H1 (cell line): ENCODE results near the gene UPF3A. TPM values are rescaled to one million over a fixed set of nuclear protein-coding genes. Genes with fewer than 3 reads are reported as not detected.

Experiments used
- GABPA ChIP-seq: IDR thresholded peaks from 2 replicates; pipeline ENCODE4 v1.6.1; 2011; ENCODE audit warnings: mild to moderate bottlenecking, low read length, moderate library complexity, borderline replicate concordance; ENCODE audit not compliant: insufficient read depth
- KDM5A ChIP-seq: fragments of 200-600 bp; IDR thresholded peaks from 2 replicates; pipeline ENCODE4 v1.7.1; 2012; ENCODE audit warnings: mild to moderate bottlenecking, low read length, inconsistent platforms, mixed read lengths
- MAFK ChIP-seq: IDR thresholded peaks from 2 replicates; pipeline ENCODE4 v1.6.1; 2012; ENCODE audit warnings: low read depth, mild to moderate bottlenecking, improper control_type of control experiment, low read length
- POU5F1 ChIP-seq: IDR thresholded peaks from 2 replicates; pipeline ENCODE4 v1.6.1; 2011; ENCODE audit warnings: low read depth, mild to moderate bottlenecking, low read length, moderate library complexity
- RAD21 ChIP-seq, 2 experiments: IDR thresholded peaks in 1 of 2; conservative IDR thresholded peaks in 1 of 2; 2 replicates each; pipeline ENCODE4 v1.6.1; 2011; ENCODE audit warnings: low read depth in 2 of 2, low read length in 2 of 2, improper control_type of control experiment in 1 of 2, inconsistent platforms in 1 of 2, mild to moderate bottlenecking in 1 of 2, moderate library complexity in 1 of 2
- YY1 ChIP-seq: IDR thresholded peaks from 2 replicates; pipeline ENCODE4 v1.6.1; 2011; ENCODE audit warnings: low read depth, mild to moderate bottlenecking, low read length
- polyA plus RNA-seq, 7 experiments: library from polyadenylated mRNA; depleted of rRNA in 3 of 7; stranded (reverse) in 5 of 7; unstranded in 2 of 7; fragments of >200 nt in 5 of 7; fragments of 200-250 nt in 2 of 7; gene quantifications; 1 replicate in 5 of 7; 2 replicates in 1 of 7; 4 replicates in 1 of 7; pipeline versions ENCODE4 v1.2.1 to v1.2.3, GENCODE V29; 2011 to 2013; ENCODE audit warnings: missing spikeins in 2 of 7, mixed read lengths in 2 of 7
- total RNA-seq: library from RNA; stranded (reverse); fragmentation: NEBNext Ultra II Directional; extraction: Animal tissue kit (Norgen Biotek cat#: 25700); gene quantifications from 2 replicates; pipeline ENCODE4 v1.2.1, GENCODE V29; 2021

UPF3A gene
- total and polyA plus RNA-seq, 2 of the 8 experiments (the other 6 are each of a cell fraction or from before 2014, with no cell fraction given): 47.1 to 58.2 TPM

GRCh38 chr13:114279758-114280355, 1.5 kb upstream of the UPF3A start (continued):
- no peak for TF ChIP-seq GABPA
- no peak for TF ChIP-seq MAFK
- TF ChIP-seq KDM5A: no peak
- TF ChIP-seq RAD21 (IDR thresholded peaks at IDR 0.05 in 1 of 2, conservative IDR thresholded peaks at IDR 0.05 in 1 of 2; ENCODE audit: low read depth in 2 of 2, low read length in 2 of 2): no peak
- no peak for TF ChIP-seq POU5F1
- TF ChIP-seq YY1: no peak
- TF ChIP-seq, all 59 proteins: peak for 0
